ENCODE measurements around the gene ZNF558. TPM values are rescaled to one million over a fixed set of nuclear protein-coding genes. Genes with fewer than 3 reads are reported as not detected.

Gene ZNF558
- total and polyA plus RNA-seq, 2 of the 8 experiments (the other 6 are each of a cell fraction or from before 2014, with no cell fraction given): 4.3 to 14.3 TPM

DNA sequence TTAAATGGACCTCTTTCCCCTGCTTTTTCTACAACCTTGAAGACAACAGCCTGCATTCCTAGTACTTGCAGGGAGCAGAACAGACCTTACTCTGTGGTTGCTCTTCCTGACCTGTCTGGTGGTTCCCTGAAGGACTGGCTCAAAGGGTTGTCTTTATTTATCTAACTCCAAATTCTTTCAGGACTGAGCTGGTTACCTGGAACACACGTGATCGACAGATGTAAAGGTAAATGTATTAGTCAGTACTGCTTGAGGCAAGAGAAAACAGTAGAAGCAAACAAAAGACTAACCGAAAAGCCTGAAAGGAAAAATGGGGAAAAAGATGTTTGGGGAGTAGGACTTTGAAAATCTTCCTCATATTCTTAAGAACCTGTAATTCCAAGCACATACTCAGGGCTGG lies 17.9 kb downstream of the ZNF558 start (continued):
- TF ChIP-seq MAFK (IDR thresholded peaks at IDR 0.05; ENCODE audit: low read depth, low read length): no peak
- TF ChIP-seq ZNF274 (IDR thresholded peaks at IDR 0.05; ENCODE audit: borderline replicate concordance, extremely low read depth, low read length): no peak
- TF ChIP-seq POLR2AphosphoS5 (IDR thresholded peaks at IDR 0.05; ENCODE audit: low read depth, low read length): no peak
- no peak for TF ChIP-seq CBX8 (IDR thresholded peaks at IDR 0.05; ENCODE audit: borderline replicate concordance, low read depth, low read length)
- no peak for TF ChIP-seq CEBPB (IDR thresholded peaks at IDR 0.05; ENCODE audit: low read depth, low read length)
- no peak for TF ChIP-seq SIRT6 (IDR thresholded peaks at IDR 0.05; ENCODE audit: low read length)
- TF ChIP-seq FOSL1 (IDR thresholded peaks at IDR 0.05; ENCODE audit: insufficient read depth, low read depth, low read length): no peak
- no peak for TF ChIP-seq KDM5A (IDR thresholded peaks at IDR 0.05; ENCODE audit: low read length)
